Transverse colon (tissue), 4 donors: ENCODE measurements around the gene CIAO2A.

Experiments used
- EP300 ChIP-seq: sonication (generic); formaldehyde crosslinking; IDR thresholded peaks from one replicate; pipeline ENCODE4 v1.6.1; 2017; ENCODE audit warnings: antibody characterized with exemption, low read depth
- POLR2A ChIP-seq: fragments of 450-650 bp; IDR thresholded peaks from one replicate; pipeline ENCODE4 v1.6.1; 2016; ENCODE audit warnings: antibody characterized with exemption, mild to moderate bottlenecking, moderate library complexity
- POLR2AphosphoS5 ChIP-seq, 3 donors: sonication (generic); formaldehyde crosslinking; IDR thresholded peaks; one replicate each; pipeline ENCODE4 v1.6.1; 2016; ENCODE audit warnings: antibody characterized with exemption in 3 of 3
- TF ChIP-seq, protein P1 (sequence below), 5 experiments: fragments of 200-600 bp in 3 of 5; fragments of 450-650 bp in 2 of 5; sonication (generic) in 3 of 5; IDR thresholded peaks; 1 replicate in 2 of 5; 2 replicates in 3 of 5; pipeline ENCODE4 v1.5.1; 2016 to 2017; ENCODE audit warnings: antibody characterized with exemption in 5 of 5, inconsistent platforms in 3 of 5, mild to moderate bottlenecking in 2 of 5, moderate library complexity in 1 of 5

DNA sequence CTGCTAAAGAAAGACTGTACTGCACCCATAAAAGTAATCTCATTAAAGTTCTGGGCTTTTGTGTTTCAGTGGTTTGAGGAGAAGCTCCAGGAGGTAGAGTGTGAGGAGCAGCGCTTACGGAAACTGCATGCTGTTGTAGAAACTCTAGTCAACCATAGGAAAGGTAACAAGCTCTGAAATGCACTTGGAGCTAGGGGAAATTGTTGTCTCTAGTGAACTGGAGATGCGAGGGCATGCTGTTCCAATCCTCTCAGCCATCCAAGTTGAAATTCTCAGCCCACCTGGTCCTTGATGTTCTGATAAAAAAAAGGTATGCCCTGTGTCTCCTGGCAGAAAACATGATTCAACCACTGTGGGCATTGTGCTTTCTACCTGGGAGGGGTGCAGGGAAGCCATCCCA is 36.5 kb upstream of the CIAO2A start:
- TF ChIP-seq POLR2A (no peak), POLR2AphosphoS5 (IDR thresholded peaks at IDR 0.05) (no peak), EP300 (no peak)
- TF ChIP-seq, protein P1, sequence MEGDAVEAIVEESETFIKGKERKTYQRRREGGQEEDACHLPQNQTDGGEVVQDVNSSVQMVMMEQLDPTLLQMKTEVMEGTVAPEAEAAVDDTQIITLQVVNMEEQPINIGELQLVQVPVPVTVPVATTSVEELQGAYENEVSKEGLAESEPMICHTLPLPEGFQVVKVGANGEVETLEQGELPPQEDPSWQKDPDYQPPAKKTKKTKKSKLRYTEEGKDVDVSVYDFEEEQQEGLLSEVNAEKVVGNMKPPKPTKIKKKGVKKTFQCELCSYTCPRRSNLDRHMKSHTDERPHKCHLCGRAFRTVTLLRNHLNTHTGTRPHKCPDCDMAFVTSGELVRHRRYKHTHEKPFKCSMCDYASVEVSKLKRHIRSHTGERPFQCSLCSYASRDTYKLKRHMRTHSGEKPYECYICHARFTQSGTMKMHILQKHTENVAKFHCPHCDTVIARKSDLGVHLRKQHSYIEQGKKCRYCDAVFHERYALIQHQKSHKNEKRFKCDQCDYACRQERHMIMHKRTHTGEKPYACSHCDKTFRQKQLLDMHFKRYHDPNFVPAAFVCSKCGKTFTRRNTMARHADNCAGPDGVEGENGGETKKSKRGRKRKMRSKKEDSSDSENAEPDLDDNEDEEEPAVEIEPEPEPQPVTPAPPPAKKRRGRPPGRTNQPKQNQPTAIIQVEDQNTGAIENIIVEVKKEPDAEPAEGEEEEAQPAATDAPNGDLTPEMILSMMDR (IDR thresholded peaks at IDR 0.05) = no peak
